DMS 273 (cell line): Measurements from ENCODE around the gene POU5F2.

Experiments used
- DNase-seq: peaks from one replicate; lab custom pipeline; 2025; ENCODE audit not compliant: unreplicated experiment; lab: John Stamatoyannopoulos, UW

POU5F2 gene

DNA sequence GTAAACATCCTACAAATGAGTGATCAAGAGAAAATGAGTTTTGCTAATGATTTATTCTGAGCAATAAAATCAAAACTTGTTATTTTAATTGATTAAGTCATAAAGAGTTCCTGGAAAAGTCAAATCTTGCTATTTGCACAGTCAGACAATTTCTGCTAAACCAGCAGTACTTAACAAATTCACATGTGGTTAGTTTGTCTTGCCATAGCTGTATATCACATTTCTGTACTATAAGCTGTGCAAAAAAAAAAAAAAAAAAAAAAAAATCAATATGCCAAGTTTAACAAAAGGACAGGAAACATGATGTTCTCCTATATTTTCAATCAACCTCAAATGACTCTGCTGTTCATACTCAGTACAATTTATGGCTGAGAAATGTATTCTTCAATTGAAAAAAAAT lies 24.9 kb downstream of the POU5F2 start:
- DNase-seq: no peak

DNA sequence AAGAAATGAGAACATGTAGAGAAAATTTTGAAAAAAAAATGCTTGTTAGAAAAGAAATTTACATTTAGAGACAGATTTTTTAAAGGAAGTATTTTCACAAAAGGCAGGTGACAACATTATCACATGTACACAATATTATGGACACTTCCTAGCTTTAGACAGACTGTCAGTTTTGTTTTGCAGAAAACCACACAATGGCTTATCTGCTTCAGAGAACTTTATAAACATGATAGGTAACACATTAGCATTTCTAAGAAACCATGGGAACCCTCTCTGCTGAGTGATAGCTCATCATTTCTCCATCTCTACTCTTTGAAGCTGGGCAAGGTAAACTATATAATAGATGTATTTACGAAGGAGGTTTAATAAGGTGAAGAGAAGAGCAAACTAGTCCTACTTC lies 25.6 kb downstream of the POU5F2 start:
- DNase-seq: no peak

DNA sequence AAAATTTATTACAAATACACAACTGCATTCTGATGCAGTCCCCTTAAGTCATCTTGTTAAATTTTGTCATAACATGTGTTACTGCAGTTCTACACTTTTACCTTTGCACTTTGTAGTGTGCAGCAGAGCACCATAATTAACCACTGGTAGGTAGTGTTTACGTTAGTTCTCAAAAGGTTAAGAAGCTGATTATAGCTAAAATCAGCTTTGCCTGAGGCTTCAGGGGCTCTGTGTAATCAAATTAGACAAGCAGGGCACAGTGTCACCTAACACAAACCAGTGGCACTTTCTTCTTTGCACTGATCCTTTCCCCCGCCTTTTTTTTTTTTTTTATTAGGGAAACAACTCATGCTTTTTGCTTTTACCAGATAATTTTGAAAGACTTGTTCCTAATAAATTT lies 26.1 kb downstream of the POU5F2 start:
- DNase-seq: no peak

DNA sequence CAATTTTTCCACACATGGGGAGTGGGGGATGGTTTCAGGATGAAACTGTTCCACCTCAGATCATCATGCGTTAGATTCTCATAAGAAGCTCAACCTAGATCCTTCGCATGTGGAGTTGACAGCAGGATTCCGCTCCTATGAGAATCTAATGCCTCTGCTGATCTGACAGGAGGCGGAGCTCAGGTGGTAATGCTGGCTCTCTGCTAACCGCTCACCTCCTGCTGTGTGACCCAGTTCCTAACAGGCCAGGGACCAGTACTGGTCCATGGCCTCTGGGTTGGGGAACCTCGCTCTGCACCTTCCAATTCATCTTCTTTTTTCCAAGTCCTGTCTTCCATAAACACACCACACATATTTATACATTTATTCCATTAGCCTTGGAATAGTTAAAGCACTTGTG lies 33.0 kb downstream of the POU5F2 start:
- no peak for DNase-seq

DNA sequence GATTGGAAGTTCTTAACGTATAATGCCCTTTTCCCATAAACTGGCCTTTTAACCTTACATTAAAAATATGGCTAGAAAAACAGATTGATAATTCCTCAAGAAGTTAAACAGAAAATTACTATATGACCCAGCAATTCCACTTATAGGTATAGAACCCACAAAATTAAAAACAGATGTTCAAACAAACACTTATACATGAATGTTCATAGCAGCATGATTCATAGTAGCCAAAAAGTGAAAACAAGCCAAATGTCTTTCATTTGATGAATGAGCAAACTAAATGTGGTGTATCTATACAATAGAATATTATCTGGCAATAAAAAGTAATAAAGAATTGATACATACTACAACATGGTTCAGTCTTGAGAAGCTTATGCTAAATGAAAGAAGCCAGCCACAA lies 35.5 kb downstream of the POU5F2 start:
- DNase-seq: no peak

DNA sequence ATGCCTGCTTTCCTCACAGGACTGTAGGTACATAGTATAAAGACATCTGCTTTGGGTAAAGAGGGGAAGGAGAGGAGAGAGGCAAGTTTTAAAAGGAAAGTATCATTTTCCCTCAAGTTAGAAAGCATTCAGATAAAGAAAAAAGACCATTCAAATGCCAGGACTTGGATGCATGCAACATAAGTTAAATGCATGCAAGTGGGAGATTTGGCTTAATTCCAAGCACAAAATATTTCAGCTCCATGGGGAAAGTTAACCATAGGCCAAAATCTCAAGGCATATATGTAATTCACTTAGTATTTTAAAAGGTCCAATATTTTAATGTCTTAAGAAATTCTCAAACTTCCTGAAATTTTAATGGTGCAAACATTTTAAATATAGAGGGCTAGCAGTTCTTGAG lies 36.4 kb downstream of the POU5F2 start:
- no peak for DNase-seq

DNA sequence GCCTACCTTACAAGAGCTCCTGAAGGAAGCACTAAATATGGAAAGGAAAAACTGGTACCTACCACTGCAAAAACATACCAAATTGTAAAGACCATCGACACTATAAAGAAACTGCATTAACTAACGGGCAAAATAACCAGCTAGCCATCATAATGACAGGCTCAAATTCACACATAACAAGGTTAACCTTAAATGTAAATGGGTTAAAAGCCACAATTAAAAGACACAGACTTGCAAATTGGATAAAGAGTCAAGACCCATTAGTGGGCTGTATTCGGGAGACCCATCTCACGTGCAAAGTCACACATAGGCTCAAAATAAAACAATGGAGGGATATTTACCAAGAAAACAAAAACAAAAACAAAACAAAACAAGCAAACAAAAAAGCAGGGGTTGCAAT lies 49.4 kb downstream of the POU5F2 start:
- DNase-seq: no peak
